Natural killer cell (primary cell): Measurements from ENCODE around the gene RAPGEF4. TPM values are rescaled to one million over a fixed set of nuclear protein-coding genes. Genes with fewer than 3 reads are reported as not detected.

Experiments
- ATAC-seq, 3 donors: fragments of 150-1000 bp in 2 of 3; fragments of 200-7000 bp in 1 of 3; cut with Tn5 transposase; 1 replicate in 1 of 3; 2 replicates in 2 of 3; pipeline ENCODE4 v1.10.0; 2021; ENCODE audit warnings: mild to moderate bottlenecking in 2 of 3, moderate library complexity in 2 of 3
- DNase-seq, 2 donors: peaks; one replicate each; pipeline versions ENCODE4 v3.0.0 to v3.0.0-alpha.2; 2013 to 2021; ENCODE audit warnings: mixed read lengths in 1 of 2
- H3K27ac ChIP-seq: one replicate; pipeline ENCODE4 v1.5.1; 2013; ENCODE audit warnings: mild to moderate bottlenecking, low read length
- H3K27me3 ChIP-seq: one replicate; pipeline ENCODE4 v1.6.1; 2013; ENCODE audit warnings: low read length; ENCODE audit not compliant: control insufficient read depth, insufficient read depth
- H3K36me3 ChIP-seq: one replicate; pipeline ENCODE4 v1.6.1; 2013; ENCODE audit warnings: low read length; ENCODE audit not compliant: control insufficient read depth, insufficient read depth
- H3K4me1 ChIP-seq: one replicate; pipeline ENCODE4 v1.6.1; 2013; ENCODE audit warnings: low read length; ENCODE audit not compliant: control insufficient read depth, insufficient read depth
- H3K4me3 ChIP-seq: one replicate; pipeline ENCODE4 v1.5.1; 2013; ENCODE audit warnings: low read length
- H3K9me3 ChIP-seq: one replicate; pipeline ENCODE4 v1.6.1; 2013; ENCODE audit warnings: low read length; ENCODE audit not compliant: control insufficient read depth, insufficient read depth
- H3K27ac Mint-ChIP-seq, 2 donors: one replicate each; pipeline ENCODE4 v1.8.0; 2022; ENCODE audit warnings: mild to moderate bottlenecking in 2 of 2, mixed read lengths in 2 of 2, moderate library complexity in 1 of 2
- H3K27me3 Mint-ChIP-seq, 2 donors: one replicate each; pipeline ENCODE4 v1.8.0; 2022; ENCODE audit warnings: low read depth in 2 of 2, mixed read lengths in 2 of 2
- H3K36me3 Mint-ChIP-seq: one replicate; pipeline ENCODE4 v1.8.0; 2022; ENCODE audit warnings: mixed read lengths
- H3K4me1 Mint-ChIP-seq, 2 donors: one replicate each; pipeline ENCODE4 v1.8.0; 2022; ENCODE audit warnings: mixed read lengths in 2 of 2
- H3K4me3 Mint-ChIP-seq: one replicate; pipeline ENCODE4 v1.8.0; 2022; ENCODE audit warnings: mild to moderate bottlenecking, moderate library complexity, mixed read lengths
- H3K9me3 Mint-ChIP-seq, 2 donors: one replicate each; pipeline ENCODE4 v1.8.0; 2022; ENCODE audit warnings: mixed read lengths in 2 of 2
- CTCF ChIP-seq: fragments of 200-600 bp; IDR thresholded peaks from one replicate; pipeline ENCODE4 v1.8.0; 2022; ENCODE audit warnings: antibody characterized with exemption
- WGBS: methylation state at CpG from one replicate; pipeline ENCODE4 v1.1.7; 2013; ENCODE audit warnings: missing lambda C conversion rate; ENCODE audit not compliant: insufficient coverage; 5-methylcytosine and 5-hydroxymethylcytosine counted together
- intact Hi-C: fragments of 100-400 bp; cut with micrococcal nuclease; formaldehyde crosslinking; loops from one replicate; pipeline ENCODE4 v1.14.2; 2022
- total RNA-seq, 4 donors: library from RNA; stranded (reverse); fragments of 120-200 nt in 1 of 4; gene quantifications; one replicate each; pipeline versions ENCODE4 v1.2.3 to v1.2.4, GENCODE V29; 2013 to 2022

Gene RAPGEF4
- total RNA-seq, 3 donors from 2014 or later (not counting 1 experiment from before 2014, with no cell fraction given): 0.50 TPM; not detected in 2

GRCh38 chr2:172826522-172826921 is 90.9 kb downstream of the RAPGEF4 start:
- Histone ChIP-seq H3K36me3 (no peaks in the 10 kb centered on the region), H3K9me3 (no peaks in the 10 kb centered on the region), H3K4me3 (no peak overlapping the region), H3K27ac (no peak overlapping the region), H3K4me1 (no peaks in the 10 kb centered on the region), H3K27me3 (no peaks in the 10 kb centered on the region)
- WGBS: 93% methylated on average over 3 of the region's 3 CpGs
- H3K4me3 Mint-ChIP-seq: no peak overlapping the region
- H3K27ac Mint-ChIP-seq: no peak overlapping the region
- ATAC-seq (no peak), DNase-seq (no peak)
- TF ChIP-seq CTCF: no peak
- H3K9me3 Mint-ChIP-seq: no peaks in the 10 kb centered on the region
- intact Hi-C loops: no loop called here
- H3K27me3 Mint-ChIP-seq: no peaks in the 10 kb centered on the region
- no peaks in the 10 kb centered on the region for H3K36me3 Mint-ChIP-seq
- no peaks in the 10 kb centered on the region for H3K4me1 Mint-ChIP-seq

DNA sequence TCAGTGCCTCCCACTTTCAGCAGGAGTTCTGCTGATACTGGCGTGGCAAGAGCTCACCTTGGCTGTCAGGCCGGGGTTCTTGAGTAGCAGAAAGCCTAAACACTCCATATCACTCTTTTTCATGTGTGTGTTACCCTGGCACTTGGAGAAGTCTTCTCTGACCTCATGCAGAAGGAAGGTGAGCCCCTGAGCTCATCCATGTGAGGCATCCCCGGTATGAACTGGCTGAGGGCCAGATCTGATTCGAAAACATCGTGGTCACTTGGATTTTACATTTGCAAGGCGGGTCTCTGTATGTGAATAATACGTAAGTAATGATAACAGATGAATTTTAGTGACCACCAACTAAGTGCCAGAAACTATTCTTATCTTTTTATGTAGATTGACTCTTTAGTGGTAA is 93.6 kb downstream of the RAPGEF4 start:
- intact Hi-C loops: no loop called here
- H3K27ac ChIP-seq: no peak overlapping the region
- H3K27me3 Mint-ChIP-seq: no peaks in the 10 kb centered on the region

GRCh38 chr2:172830482-172830881 is 94.8 kb downstream of the RAPGEF4 start:
- DNase-seq (no peak), ATAC-seq (no peak)
- Histone ChIP-seq H3K27me3 (no peaks in the 10 kb centered on the region), H3K36me3 (no peaks in the 10 kb centered on the region), H3K9me3 (no peaks in the 10 kb centered on the region), H3K4me3 (no peak overlapping the region), H3K27ac (no peak overlapping the region), H3K4me1 (no peaks in the 10 kb centered on the region)
- no peak for TF ChIP-seq CTCF
- Mint-ChIP-seq H3K27me3 (no peaks in the 10 kb centered on the region), H3K36me3 (no peaks in the 10 kb centered on the region), H3K4me3 (no peak overlapping the region), H3K9me3 (no peaks in the 10 kb centered on the region), H3K4me1 (no peaks in the 10 kb centered on the region), H3K27ac (no peak overlapping the region)
- WGBS: 86% methylated on average over 3 of the region's 4 CpGs
- intact Hi-C loops: no loop called here

More for the DNA sequence above, 93.6 kb downstream of the RAPGEF4 start:
- no peak for DNase-seq
- Mint-ChIP-seq H3K9me3 (no peaks in the 10 kb centered on the region), H3K27ac (no peak overlapping the region), H3K4me1 (no peaks in the 10 kb centered on the region), H3K4me3 (no peak overlapping the region), H3K36me3 (no peaks in the 10 kb centered on the region)
- ATAC-seq: no peak
- H3K36me3 ChIP-seq: no peaks in the 10 kb centered on the region
- 76% methylated on average over 6 of the region's 7 CpGs for WGBS
- no peak overlapping the region for H3K4me3 ChIP-seq
- H3K9me3 ChIP-seq: no peaks in the 10 kb centered on the region
- no peak for TF ChIP-seq CTCF
- H3K4me1 ChIP-seq: no peaks in the 10 kb centered on the region
- H3K27me3 ChIP-seq: no peaks in the 10 kb centered on the region

GRCh38 chr2:172833898-172834297 is 98.3 kb downstream of the RAPGEF4 start:
- no peaks in the 10 kb centered on the region for H3K36me3 ChIP-seq
- TF ChIP-seq CTCF: no peak
- no peaks in the 10 kb centered on the region for H3K9me3 Mint-ChIP-seq
- no peaks in the 10 kb centered on the region for H3K27me3 ChIP-seq
- DNase-seq (no peak), ATAC-seq (no peak)
- H3K9me3 ChIP-seq: no peaks in the 10 kb centered on the region
- WGBS: 79% methylated on average over 2 of the region's 2 CpGs
- peaks cover 6 to 7% of the 10 kb centered on the region in 2 donors for H3K27me3 Mint-ChIP-seq
- H3K4me1 ChIP-seq: no peaks in the 10 kb centered on the region
- no peaks in the 10 kb centered on the region for H3K36me3 Mint-ChIP-seq
- H3K27ac Mint-ChIP-seq: no peak overlapping the region
- H3K4me3 Mint-ChIP-seq: no peak overlapping the region
- intact Hi-C loops: no loop called here
- no peak overlapping the region for H3K27ac ChIP-seq
- H3K4me1 Mint-ChIP-seq: peaks cover 0 to 4% of the 10 kb centered on the region in 2 donors
- H3K4me3 ChIP-seq: no peak overlapping the region
